ENCODE measurements around the gene SAMD9L.
"Not testable (repeated sequence)": the region's sequence is repeated elsewhere in the genome, so short reads cannot be mapped to it uniquely, and the experiment has no call there.

Gene SAMD9L

GRCh38 chr7:93145354-93145753 is 2.8 kb downstream of the SAMD9L start:
- no peak for DNase-seq

DNA sequence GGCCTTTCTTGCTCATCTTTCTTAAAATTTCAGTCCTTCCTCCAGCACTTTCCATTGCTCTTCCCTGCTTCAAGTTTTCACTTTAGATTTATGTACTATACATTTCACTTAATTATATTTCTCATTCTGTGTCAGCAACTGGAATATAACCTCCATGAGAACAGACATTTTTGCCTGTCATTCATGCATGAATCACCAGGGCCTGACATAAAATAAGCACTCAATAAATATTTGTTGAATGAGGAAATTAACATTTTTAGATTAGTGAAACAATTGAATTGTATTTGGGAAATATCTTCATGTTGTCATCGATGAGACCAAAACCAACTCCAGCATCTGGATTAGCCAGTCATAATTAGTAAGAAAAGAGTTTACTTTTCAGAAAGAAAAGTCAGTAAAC is 6.1 kb downstream of the SAMD9L start:
- DNase-seq = no peak

GRCh38 chr7:93140582-93141191 is 7.5 kb downstream of the SAMD9L start:
- DNase-seq = no peak

GRCh38 chr7:93138576-93138975 is 9.6 kb downstream of the SAMD9L start:
- no peak for DNase-seq

- no peak for DNase-seq
These were observed 15.2 kb downstream of the SAMD9L start for GRCh38 chr7:93133005-93133404.

- no peak for DNase-seq
These were observed 16.0 kb downstream of the SAMD9L start for GRCh38 chr7:93132216-93132615.

GRCh38 chr7:93126954-93127353 is 21.2 kb downstream of the SAMD9L start:
- not testable (repeated sequence) for DNase-seq

GRCh38 chr7:93123532-93123931 is 24.7 kb downstream of the SAMD9L start:
- DNase-seq = not testable (repeated sequence)

- no peak for DNase-seq
These were observed 27.3 kb downstream of the SAMD9L start for GRCh38 chr7:93120592-93121549.

DNA sequence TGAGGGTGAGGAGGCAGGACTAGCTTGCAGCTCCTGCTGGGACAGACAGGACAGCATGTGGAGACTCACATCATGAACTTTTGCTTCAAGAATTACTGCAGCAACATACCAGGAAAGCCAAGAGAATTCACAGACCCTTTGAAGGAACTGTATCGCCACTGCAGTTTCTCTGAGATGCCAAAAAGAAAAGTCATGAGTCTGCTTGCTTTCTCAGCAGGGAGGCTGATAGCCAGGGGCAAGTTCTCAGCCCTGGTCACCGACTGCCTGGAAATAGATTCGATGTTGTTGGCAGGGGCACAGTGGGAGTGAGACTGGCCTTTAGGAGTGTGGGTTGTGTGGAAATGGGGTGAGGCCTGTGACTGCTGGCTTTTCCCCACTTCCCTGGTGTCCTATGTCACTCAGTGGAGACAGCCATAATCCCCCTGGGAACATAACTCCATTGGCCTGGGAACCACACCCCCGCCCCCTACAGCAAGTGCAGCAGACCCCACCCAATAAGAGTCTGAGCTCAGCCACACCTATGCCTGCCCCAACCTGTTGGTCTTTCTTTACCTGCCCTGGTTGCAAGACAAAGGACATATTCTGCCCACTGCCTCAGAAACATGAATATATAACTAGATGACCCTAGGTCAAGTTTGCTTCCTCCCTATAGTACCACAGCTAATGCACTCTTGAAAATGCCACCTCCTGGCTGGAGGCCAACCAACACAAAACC is 28.8 kb downstream of the SAMD9L start:
- no peak for DNase-seq

- DNase-seq = peak; percentile 33
These were observed 30.2 kb downstream of the SAMD9L start, which contains the start of gene SAMD9 for GRCh38 chr7:93117852-93118530. Gene SAMD9, minus strand, starts transcription at chr7:93117979. Its CDS starts 11,882 bp downstream, at chr7:93106097.

DNA sequence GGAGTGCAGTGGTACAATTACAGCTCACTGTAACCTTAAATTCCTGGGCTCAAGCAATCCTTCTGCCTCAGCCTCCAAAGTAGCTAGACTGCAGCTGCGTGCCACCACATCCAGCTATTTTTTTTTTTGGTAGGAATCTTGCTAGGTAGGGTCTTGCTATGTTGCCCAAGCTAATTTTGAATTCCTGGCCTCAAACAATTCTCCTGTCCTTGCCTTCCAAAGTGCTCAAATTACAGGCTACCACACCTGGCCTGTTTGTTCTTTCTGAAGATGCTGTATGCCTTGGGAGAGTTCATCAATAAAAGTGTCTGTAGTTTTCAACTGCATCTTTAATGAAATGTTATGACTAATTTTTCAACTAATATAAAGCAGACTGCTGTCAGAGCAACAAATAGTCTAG is 30.9 kb downstream of the SAMD9L start:
- DNase-seq = no peak

GRCh38 chr7:93115796-93116195 is 32.4 kb downstream of the SAMD9L start:
- DNase-seq = no peak

DNA sequence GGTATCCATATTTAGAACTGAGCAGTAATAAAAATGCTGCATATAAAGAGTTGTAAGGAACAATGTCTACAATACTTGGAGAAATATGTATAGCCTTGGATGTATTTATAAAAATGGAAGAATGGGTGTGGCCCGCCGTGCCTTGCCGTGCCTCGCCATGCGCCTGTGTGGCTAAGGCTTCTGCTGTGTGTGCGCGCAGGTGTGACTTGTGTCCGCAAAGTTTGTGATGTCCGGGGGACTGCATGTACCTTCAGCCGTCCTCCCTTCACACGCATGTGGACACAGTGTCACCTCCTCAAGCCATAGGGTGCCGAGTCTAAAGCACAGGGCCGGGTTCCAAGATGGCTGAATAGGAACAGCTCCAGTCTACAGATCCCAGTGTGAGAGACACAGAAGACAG is 40.2 kb downstream of the SAMD9L start:
- DNase-seq = no peak

GRCh38 chr7:93097388-93097787 is 50.8 kb downstream of the SAMD9L start:
- no peak for DNase-seq

DNA sequence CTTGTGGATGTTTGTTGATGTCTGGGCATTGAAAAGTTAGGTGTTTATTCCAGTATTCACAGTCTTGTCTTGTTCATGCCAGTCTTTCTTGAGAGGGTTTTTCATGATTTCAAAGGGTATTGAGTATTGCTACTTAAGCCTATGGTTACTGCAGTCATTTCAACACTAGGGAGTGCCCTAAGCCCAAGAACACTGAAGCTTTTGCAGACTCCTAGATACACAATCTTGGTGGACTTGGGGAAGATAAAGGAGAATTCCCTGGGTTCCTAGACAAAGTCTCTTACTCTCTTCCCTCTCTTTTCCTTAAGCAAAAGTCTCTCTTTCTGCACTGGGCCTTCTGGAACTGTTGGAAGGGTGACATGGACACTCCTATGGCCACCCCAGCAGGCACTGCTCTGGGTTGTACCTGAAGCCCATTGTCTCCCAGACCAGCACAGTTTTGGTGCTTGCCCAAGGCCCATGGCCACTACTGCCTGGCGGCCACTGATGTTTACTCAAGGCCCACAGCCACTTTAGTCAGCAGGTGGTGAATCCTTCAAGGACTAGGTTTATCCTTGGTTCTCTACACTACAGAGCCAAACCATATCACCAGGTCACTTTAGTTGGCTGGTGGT is 55.3 kb downstream of the SAMD9L start:
- no peak for DNase-seq
